HepG2 (cell line): ENCODE results near the gene MLN. TPM values are rescaled to one million over a fixed set of nuclear protein-coding genes. Genes with fewer than 3 reads are reported as not detected.
A peak's percentile ranks its signal among the peaks of the same experiment; 100 is the strongest.

Source experiments
- BRCA1 ChIP-seq: sonication (generic); formaldehyde crosslinking; IDR thresholded peaks from 2 replicates; pipeline ENCODE4 v1.4.0; 2020; ENCODE audit warnings: missing genetic modification reagents
- CC2D1A ChIP-seq: sonication (generic); formaldehyde crosslinking; IDR thresholded peaks from 2 replicates; pipeline ENCODE4 v1.8.1; 2023; ENCODE audit warnings: mild to moderate bottlenecking, missing genetic modification reagents
- GATAD1 ChIP-seq: IDR thresholded peaks from 2 replicates; pipeline ENCODE4 v1.6.1; 2016; ENCODE audit warnings: missing genetic modification reagents, missing compliant biosample characterization
- HOXD1 ChIP-seq: sonication (generic); formaldehyde crosslinking; IDR thresholded peaks from 2 replicates; pipeline ENCODE4 v1.5.0; 2020; ENCODE audit warnings: missing genetic modification reagents
- KDM5B ChIP-seq: sonication (generic); formaldehyde crosslinking; IDR thresholded peaks from 2 replicates; pipeline ENCODE4 v1.4.0; 2020; ENCODE audit warnings: missing genetic modification reagents, mild to moderate bottlenecking, borderline replicate concordance
- MAFK ChIP-seq, 2 experiments: IDR thresholded peaks in 1 of 2; conservative IDR thresholded peaks in 1 of 2; 2 replicates each; pipeline ENCODE4 v1.6.1; 2011; ENCODE audit warnings: improper control_type of control experiment in 2 of 2, low read length in 2 of 2
- NFKB2 ChIP-seq: sonication (generic); formaldehyde crosslinking; IDR thresholded peaks from 2 replicates; pipeline ENCODE4 v1.4.0; 2020; ENCODE audit warnings: missing genetic modification reagents, borderline replicate concordance
- NFRKB ChIP-seq: fragments of 450-650 bp; IDR thresholded peaks from 2 replicates; pipeline ENCODE4 v1.6.1; 2017
- ZFP36L1 ChIP-seq: sonication (generic); formaldehyde crosslinking; IDR thresholded peaks from 2 replicates; pipeline ENCODE4 v1.8.0; 2022; ENCODE audit warnings: mild to moderate bottlenecking, missing genetic modification reagents, moderate library complexity
- ZNF160 ChIP-seq: sonication (generic); formaldehyde crosslinking; IDR thresholded peaks from 2 replicates; pipeline ENCODE4 v1.8.0; 2022; ENCODE audit warnings: mild to moderate bottlenecking, inconsistent platforms, missing genetic modification reagents
- ZNF33B ChIP-seq: sonication (generic); formaldehyde crosslinking; IDR thresholded peaks from 2 replicates; pipeline ENCODE4 v1.5.1; 2020; ENCODE audit warnings: mild to moderate bottlenecking, missing genetic modification reagents
- ZNF703 ChIP-seq: sonication (generic); formaldehyde crosslinking; IDR thresholded peaks from 2 replicates; pipeline ENCODE4 v1.5.1; 2020; ENCODE audit warnings: missing genetic modification reagents, mild to moderate bottlenecking, moderate library complexity, borderline replicate concordance
- polyA plus RNA-seq, 8 experiments: library from polyadenylated mRNA; depleted of rRNA in 3 of 8; stranded (reverse) in 7 of 8; unstranded in 1 of 8; fragments of >200 nt; fragmentation: Illumina TruSeq in 4 of 8; extraction: Trizol in 4 of 8; gene quantifications; 2 replicates each; pipeline versions ENCODE4 v1.2.1 to v1.2.3, GENCODE V29; 2011 to 2016; ENCODE audit warnings: low read depth in 4 of 8, missing spikeins in 1 of 8, mixed read lengths in 1 of 8; ENCODE audit not compliant: insufficient read depth in 1 of 8
- total RNA-seq, 5 experiments: library from RNA; depleted of rRNA; stranded (reverse); fragments of >200 nt; fragmentation: Illumina TruSeq; extraction: Trizol; gene quantifications; 2 replicates each; pipeline ENCODE4 v1.2.3, GENCODE V29; 2016; ENCODE audit warnings: low read depth in 1 of 5
- TF ChIP-seq, protein P1 (sequence below): sonication (generic); formaldehyde crosslinking; IDR thresholded peaks from 2 replicates; pipeline ENCODE4 v1.4.0; 2020; ENCODE audit warnings: missing genetic modification reagents, borderline replicate concordance
- TF ChIP-seq, protein P2 (sequence below): sonication (generic); formaldehyde crosslinking; IDR thresholded peaks from 2 replicates; pipeline ENCODE4 v1.4.0; 2020; ENCODE audit warnings: mild to moderate bottlenecking, missing genetic modification reagents
- TF ChIP-seq, protein P3 (sequence below): sonication (generic); formaldehyde crosslinking; IDR thresholded peaks from 2 replicates; pipeline ENCODE4 v1.8.0; 2022; ENCODE audit warnings: mild to moderate bottlenecking, missing genetic modification reagents

MLN gene
- total and polyA plus RNA-seq, 2 of the 13 experiments (the other 11 are each of a cell fraction or from before 2014, with no cell fraction given): not detected

DNA sequence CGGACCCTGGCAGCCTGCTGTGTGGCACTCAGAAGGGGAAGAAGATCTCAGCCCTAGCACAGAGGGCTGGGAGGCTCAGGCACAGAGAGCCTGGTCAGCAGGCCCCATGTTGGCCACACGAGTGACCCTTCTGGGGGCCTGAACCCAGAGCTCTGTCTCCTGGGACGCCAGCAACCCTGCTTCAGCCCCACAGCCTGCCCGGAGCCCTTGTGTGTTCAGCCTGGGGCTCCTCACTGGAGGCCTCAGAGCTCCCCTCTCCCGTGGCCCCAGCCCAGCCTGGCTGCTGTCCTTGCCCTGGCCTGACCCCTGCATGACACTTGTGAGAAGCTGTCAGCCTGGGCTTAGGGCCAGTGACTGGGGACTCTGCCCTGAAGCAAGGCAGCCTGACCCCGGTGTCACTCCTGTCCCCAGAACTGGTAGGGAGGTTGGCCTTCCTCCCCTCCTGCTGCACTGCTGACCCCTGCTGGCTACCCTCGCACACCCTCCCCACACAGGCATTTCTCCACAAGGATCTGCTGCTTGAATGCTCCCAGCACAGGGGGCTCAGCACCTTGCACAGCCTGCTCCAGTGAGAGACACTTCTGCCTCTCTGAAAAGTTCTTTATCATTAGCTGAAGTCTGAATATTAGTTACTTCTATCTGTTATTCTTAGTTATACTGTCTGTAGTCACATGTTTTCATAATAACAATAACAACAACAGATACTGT is 41.7 kb downstream of the MLN start (continued):
- TF ChIP-seq BRCA1 (CRISPR knock-in tag) (peak; percentile 61; the same call in 1 of the 2 replicates), ZFP36L1 (no peak), ZNF33B (CRISPR knock-in tag) (peak; percentile 91; the same call in 1 of the 2 replicates), NFKB2 (peak; percentile 87; the same call in 1 of the 2 replicates), NFRKB (no peak), ZNF703 (no peak), HOXD1 (CRISPR knock-in tag) (peak; percentile 47; the same call in 1 of the 2 replicates), CC2D1A (CRISPR knock-in tag) (no peak), ZNF160 (CRISPR knock-in tag) (no peak), KDM5B (CRISPR knock-in tag) (peak; percentile 88), MAFK (conservative IDR thresholded peaks at IDR 0.05 in 1 of 2, IDR thresholded peaks at IDR 0.05 in 1 of 2; ENCODE audit: low read length in 2 of 2) (no peak), GATAD1 (CRISPR knock-in tag) (peak; percentile 59; the same call in 1 of the 2 replicates)
- TF ChIP-seq, protein P1, sequence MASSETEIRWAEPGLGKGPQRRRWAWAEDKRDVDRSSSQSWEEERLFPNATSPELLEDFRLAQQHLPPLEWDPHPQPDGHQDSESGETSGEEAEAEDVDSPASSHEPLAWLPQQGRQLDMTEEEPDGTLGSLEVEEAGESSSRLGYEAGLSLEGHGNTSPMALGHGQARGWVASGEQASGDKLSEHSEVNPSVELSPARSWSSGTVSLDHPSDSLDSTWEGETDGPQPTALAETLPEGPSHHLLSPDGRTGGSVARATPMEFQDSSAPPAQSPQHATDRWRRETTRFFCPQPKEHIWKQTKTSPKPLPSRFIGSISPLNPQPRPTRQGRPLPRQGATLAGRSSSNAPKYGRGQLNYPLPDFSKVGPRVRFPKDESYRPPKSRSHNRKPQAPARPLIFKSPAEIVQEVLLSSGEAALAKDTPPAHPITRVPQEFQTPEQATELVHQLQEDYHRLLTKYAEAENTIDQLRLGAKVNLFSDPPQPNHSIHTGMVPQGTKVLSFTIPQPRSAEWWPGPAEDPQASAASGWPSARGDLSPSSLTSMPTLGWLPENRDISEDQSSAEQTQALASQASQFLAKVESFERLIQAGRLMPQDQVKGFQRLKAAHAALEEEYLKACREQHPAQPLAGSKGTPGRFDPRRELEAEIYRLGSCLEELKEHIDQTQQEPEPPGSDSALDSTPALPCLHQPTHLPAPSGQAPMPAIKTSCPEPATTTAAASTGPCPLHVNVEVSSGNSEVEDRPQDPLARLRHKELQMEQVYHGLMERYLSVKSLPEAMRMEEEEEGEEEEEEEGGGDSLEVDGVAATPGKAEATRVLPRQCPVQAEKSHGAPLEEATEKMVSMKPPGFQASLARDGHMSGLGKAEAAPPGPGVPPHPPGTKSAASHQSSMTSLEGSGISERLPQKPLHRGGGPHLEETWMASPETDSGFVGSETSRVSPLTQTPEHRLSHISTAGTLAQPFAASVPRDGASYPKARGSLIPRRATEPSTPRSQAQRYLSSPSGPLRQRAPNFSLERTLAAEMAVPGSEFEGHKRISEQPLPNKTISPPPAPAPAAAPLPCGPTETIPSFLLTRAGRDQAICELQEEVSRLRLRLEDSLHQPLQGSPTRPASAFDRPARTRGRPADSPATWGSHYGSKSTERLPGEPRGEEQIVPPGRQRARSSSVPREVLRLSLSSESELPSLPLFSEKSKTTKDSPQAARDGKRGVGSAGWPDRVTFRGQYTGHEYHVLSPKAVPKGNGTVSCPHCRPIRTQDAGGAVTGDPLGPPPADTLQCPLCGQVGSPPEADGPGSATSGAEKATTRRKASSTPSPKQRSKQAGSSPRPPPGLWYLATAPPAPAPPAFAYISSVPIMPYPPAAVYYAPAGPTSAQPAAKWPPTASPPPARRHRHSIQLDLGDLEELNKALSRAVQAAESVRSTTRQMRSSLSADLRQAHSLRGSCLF (CRISPR knock-in tag): no peak
- TF ChIP-seq, protein P2, sequence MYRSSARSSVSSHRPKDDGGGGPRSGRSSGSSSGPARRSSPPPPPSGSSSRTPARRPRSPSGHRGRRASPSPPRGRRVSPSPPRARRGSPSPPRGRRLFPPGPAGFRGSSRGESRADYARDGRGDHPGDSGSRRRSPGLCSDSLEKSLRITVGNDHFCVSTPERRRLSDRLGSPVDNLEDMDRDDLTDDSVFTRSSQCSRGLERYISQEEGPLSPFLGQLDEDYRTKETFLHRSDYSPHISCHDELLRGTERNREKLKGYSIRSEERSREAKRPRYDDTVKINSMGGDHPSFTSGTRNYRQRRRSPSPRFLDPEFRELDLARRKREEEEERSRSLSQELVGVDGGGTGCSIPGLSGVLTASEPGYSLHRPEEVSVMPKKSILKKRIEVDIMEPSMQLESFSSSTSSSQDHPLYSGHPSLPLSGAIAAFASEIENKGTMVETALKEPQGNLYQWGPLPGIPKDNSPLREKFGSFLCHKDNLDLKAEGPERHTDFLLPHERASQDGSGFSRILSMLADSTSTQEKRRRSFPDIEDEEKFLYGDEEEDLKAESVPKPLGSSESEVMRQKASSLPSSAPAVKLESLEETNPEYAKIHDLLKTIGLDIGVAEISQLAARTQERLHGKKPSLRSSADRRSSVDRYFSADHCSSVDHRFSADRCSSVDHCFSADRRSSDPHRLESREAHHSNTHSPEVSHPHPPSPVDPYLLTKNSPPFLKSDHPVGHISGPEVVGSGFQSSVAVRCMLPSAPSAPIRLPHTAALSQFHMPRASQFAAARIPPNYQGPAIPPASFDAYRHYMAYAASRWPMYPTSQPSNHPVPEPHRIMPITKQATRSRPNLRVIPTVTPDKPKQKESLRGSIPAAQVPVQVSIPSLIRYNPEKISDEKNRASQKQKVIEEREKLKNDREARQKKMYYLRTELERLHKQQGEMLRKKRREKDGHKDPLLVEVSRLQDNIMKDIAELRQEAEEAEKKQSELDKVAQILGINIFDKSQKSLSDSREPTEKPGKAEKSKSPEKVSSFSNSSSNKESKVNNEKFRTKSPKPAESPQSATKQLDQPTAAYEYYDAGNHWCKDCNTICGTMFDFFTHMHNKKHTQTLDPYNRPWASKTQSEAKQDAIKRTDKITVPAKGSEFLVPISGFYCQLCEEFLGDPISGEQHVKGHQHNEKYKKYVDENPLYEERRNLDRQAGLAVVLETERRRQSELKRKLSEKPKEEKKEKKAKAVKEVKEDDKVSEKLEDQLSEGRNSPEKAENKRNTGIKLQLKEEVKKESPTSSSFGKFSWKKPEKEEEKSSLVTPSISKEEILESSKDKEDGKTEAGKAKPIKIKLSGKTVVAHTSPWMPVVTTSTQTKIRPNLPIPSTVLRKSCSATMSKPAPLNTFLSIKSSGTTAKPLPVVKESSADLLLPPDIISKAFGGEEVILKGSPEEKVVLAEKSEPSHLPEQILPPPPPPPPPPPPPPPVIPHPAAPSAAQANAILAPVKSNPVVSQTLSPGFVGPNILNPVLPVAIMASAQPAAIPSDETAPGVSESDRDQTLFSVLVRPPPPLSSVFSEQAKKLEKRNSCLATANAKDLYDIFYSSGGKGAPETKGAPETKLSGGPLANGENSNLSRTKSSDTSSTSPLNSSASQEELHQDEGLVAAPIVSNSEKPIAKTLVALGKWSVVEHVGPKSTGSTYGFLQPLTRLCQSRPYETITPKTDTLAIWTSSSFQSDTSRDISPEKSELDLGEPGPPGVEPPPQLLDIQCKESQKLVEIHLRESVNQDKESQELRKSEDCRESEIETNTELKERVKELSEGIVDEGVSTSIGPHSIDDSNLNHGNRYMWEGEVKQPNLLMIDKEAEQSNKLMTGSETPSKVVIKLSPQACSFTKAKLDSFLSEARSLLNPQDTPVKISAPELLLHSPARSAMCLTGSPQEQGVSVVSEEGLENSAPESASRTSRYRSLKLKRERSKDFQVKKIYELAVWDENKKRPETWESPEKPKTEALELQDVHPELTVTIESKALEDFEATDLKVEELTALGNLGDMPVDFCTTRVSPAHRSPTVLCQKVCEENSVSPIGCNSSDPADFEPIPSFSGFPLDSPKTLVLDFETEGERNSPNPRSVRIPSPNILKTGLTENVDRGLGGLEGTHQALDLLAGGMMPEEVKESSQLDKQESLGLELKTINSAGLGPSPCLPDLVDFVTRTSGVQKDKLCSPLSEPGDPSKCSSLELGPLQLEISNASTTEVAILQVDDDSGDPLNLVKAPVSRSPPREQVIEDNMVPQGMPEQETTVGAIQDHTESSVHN: no peak
- TF ChIP-seq, protein P3, sequence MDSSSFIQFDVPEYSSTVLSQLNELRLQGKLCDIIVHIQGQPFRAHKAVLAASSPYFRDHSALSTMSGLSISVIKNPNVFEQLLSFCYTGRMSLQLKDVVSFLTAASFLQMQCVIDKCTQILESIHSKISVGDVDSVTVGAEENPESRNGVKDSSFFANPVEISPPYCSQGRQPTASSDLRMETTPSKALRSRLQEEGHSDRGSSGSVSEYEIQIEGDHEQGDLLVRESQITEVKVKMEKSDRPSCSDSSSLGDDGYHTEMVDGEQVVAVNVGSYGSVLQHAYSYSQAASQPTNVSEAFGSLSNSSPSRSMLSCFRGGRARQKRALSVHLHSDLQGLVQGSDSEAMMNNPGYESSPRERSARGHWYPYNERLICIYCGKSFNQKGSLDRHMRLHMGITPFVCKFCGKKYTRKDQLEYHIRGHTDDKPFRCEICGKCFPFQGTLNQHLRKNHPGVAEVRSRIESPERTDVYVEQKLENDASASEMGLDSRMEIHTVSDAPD: no peak
